K562 treated with DMSO at 1 percent for 48 hours (cell line): ENCODE results near the gene PDIA4. TPM values are rescaled to one million over a fixed set of nuclear protein-coding genes. Genes with fewer than 3 reads are reported as not detected.

ENCODE experiments used
- total RNA-seq: library from RNA; unstranded; fragments of 300-600 nt; gene quantifications from 2 replicates; pipeline ENCODE4 v1.2.3, GENCODE V29; 2022; ENCODE audit warnings: low replicate concordance; ENCODE audit errors: extremely low read depth

PDIA4 gene
- total RNA-seq = not detected in 2 replicates

DNA sequence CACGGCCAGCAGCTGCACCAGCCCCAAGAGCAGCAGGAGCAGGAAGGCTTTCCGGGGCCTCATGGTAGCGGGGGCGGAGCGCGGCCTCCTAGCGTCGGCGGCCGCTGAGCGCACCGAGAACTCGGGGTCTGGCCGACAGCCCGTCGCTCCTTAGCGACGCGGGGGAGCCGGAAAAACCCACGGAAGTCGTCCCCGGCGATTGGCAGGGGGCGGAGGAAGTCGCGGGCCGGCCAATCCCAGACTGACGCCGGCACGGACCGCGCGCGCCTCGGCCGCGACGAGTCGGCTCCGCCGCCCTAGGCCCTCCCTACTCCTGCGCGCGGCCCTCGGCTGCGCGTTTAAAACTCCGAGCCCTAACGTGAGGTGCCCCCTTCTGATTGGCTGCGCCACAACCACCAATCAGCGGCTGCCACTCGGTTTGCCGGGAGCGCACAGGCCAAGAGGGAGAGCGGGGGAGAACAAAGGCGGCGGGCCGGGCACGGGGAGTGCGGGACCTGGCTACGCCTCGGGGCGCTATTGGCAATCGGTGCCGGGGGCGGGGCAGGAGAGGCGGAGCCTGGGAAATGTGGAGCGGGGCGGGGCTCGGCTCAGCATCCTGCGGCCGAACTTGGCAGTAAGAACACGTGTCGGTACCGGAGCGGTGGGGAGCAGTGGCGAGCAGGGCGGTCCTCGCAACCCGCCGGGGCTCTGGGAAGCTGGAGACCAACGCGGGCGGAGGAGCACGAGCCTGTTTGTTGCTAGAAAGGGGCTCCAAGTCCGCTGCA lies at the start of gene PDIA4:
Gene PDIA4, minus strand, starts transcription at position 160 of the 764 bp plus-strand sequence. Its CDS starts 97 bp downstream, at position 63.

Other genes with a start within 250 kb of the PDIA4 start
- not detected in 2 replicates for gene EZH2, start 144.2 kb downstream of the PDIA4 start, total RNA-seq
- not detected in 2 replicates for gene ZNF786, start 62.2 kb upstream of the PDIA4 start, total RNA-seq
- gene ZNF425, start 97.8 kb upstream of the PDIA4 start, total RNA-seq = not detected in 2 replicates
- not detected in 2 replicates for gene ZNF398, start 118.9 kb upstream of the PDIA4 start, total RNA-seq
- not detected in 2 replicates for gene ZNF282, start 167.0 kb upstream of the PDIA4 start, total RNA-seq
- gene ZNF212, start 211.1 kb upstream of the PDIA4 start, total RNA-seq = not detected in 2 replicates
- not detected in 2 replicates for gene ZNF783, start 233.7 kb upstream of the PDIA4 start, total RNA-seq